Fibroblast of villous mesenchyme (primary cell): ENCODE measurements around the gene RAB15. TPM values are rescaled to one million over a fixed set of nuclear protein-coding genes. Genes with fewer than 3 reads are reported as not detected.
A peak's percentile ranks its signal among the peaks of the same experiment; 100 is the strongest.

Source experiments
- DNase-seq: peaks from one replicate; pipeline ENCODE4 v3.0.0-alpha.2; 2010; ENCODE audit warnings: low read depth
- H3K4me3 ChIP-seq: 2 replicates; pipeline ENCODE4 v1.5.1; 2011; ENCODE audit warnings: low read depth, mild to moderate bottlenecking, low read length
- CTCF ChIP-seq: IDR thresholded peaks from 2 replicates; pipeline ENCODE4 v1.5.1; 2012; ENCODE audit warnings: low read depth, mild to moderate bottlenecking, low read length; ENCODE audit not compliant: insufficient read depth
- total RNA-seq: library from RNA; depleted of rRNA; stranded (reverse); fragments of >200 nt; gene quantifications from 2 replicates; pipeline ENCODE4 v1.2.3, GENCODE V29; 2012

The RAB15 gene
- total RNA-seq, 1 donor: 3.5 TPM

DNA sequence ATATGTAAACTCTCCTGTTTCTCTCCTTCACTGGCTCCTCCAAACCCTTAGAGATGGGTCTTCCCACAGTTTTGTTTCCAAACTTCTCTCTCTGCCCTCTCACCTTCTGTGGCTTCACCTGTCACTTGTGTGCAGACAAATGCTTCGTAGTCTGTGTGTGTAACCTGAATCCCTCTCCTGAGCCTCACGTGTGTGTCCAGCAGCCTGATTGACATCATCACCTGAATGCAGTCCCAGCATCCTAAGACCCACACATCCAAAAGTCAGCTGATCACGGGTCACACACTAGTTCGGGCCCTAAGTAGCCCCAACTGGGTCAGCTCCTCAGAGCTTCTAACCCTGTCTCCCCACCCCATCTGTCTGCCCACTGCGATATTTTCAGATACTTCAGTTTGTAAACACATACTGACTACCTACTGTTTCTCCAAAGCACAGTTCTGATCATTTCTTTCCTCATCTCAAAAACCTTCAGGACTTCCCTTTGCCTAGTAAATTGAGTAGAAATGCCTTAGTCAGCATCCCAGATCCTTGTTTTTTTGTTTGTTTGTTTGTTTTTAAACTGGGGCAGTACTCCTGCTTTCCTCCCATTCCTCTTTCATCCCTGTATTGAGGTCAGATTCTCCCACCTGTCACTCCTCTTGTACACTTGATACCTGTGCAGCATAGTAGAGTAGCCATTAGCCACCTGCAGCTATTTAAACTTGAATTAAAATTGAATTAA, 38.2 kb upstream of the RAB15 start:
- no peak for TF ChIP-seq CTCF
- no peak for DNase-seq
- H3K4me3 ChIP-seq: no peak overlapping the region

DNA sequence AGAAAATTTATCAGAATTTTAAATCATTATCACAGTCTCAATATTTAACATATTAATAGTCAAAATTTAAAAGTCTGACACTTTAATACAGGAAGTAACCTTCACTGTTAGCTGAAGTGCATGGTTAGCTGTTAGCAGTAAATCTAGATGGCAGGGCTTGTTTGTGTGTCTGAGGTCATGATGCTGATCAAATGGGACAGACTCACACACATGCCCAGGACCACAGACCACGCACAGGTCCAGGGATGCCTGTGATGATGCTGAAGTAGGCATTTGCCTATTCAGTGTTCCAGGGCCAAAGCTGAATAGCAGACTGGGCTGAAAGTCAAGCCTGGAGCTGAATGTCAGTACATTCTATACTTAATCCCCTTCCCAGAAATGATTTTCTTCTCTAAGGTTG, 35.1 kb upstream of the RAB15 start:
- no peak for TF ChIP-seq CTCF
- DNase-seq: no peak
- no peak overlapping the region for H3K4me3 ChIP-seq

DNA sequence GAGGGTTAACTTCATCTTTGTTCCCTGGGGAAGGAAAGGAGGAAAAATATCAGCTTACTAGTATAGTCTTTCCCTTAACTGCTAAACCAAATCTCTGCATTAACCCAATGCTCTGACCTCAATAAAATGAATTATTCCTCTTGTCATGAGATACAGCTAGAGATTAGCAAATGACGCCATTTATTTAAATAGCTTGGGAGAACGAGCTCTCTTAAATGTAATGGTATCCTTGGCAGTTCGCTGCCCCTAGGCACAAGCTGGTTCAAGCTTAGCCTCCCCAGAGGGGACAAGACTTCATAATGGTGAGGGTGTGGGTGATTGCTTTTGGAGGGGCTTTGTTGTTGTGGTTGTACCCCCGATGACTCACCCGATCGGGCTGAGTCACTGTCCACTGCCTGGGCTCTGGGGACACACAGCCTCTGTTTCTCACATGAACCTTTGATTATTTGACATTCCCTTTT, 34.2 kb upstream of the RAB15 start:
- no peak overlapping the region for H3K4me3 ChIP-seq
- no peak for TF ChIP-seq CTCF
- DNase-seq: peak; percentile 24

DNA sequence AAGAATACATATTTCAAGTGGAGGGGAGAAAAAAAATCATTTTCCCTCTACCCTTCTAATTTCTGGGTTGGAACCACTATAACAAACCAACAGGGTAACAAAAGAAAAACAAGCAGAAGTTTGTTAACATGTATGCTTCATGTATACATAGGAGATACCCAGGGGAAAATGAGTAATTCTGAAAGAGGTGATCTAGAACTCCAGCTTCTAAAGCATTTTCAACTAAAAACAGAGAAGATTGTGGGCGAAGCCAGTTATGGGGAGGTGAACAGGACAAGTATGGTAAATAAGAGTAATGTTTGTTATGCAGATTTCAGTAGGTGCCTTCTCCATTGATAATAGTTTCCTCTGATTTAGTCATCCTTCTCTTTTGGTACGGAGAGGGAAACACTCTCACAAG, 31.3 kb upstream of the RAB15 start:
- no peak overlapping the region for H3K4me3 ChIP-seq
- no peak for TF ChIP-seq CTCF
- DNase-seq: no peak

DNA sequence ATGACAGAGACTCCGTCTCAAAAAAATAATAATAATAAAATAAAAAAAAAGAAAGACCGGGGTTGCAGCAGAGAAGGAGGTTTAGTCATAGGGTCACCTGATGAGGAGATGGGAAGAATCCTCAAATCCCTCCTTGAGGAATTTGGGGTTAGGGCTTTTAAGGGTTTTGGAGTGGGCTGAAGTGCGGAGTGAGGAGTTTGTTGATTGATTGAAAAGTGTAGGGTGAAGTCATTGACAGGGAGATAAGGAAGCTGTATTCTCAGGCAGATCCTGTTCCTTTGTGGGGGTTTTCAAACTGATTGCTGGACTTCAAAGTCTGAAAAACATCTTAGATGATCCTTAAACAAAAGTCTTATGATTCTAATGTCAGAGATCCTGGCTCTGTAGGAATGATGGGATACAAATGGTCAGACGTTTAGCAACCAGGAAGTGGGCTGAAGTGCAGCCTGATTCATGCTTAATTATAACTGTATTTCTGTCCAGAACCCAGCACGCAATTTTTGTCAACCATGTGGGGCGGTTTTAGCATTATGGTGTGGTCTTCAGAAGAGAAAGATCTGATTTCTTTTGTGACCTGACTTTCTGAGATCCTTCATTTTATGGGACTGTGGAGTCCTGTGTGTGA, 30.6 kb upstream of the RAB15 start:
- H3K4me3 ChIP-seq: no peak overlapping the region
- DNase-seq: no peak
- no peak for TF ChIP-seq CTCF

DNA sequence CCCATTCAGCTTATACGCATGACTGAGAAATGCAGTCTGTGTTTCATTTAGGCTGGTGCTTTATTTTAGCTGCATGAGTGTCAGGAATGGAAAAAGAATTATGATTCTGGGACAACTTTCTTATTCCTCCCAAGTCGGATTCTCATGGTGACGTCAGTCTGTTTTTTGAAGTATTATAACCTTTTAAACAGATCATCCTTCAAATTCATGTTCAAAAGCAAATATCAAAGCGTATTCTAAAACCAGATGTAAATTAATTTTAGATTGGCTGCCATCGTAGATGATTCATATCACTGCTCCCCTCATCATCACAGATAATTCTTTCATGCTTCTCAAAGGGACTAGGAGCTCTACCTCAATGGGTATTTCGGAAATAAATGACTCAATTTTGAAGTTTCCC, 29.6 kb upstream of the RAB15 start:
- DNase-seq: no peak
- no peak overlapping the region for H3K4me3 ChIP-seq
- TF ChIP-seq CTCF: no peak
